HCT116 (cell line): ENCODE results near the gene SUSD3.

Source experiments
- CEBPB ChIP-seq: IDR thresholded peaks from 2 replicates; pipeline ENCODE4 v1.6.1; 2012; ENCODE audit warnings: low read depth
- POLR2A ChIP-seq: IDR thresholded peaks from 2 replicates; pipeline ENCODE4 v1.7.0; 2011; ENCODE audit warnings: borderline replicate concordance; ENCODE audit not compliant: insufficient read depth, insufficient read length; ENCODE audit errors: extremely low read depth
- POLR2AphosphoS5 ChIP-seq: IDR thresholded peaks from 2 replicates; pipeline ENCODE4 v1.6.1; 2011; ENCODE audit warnings: mild to moderate bottlenecking, low read depth, low read length, moderate library complexity
- RAD21 ChIP-seq: IDR thresholded peaks from 2 replicates; pipeline ENCODE4 v1.6.1; 2012; ENCODE audit warnings: low read depth, mild to moderate bottlenecking
- SP1 ChIP-seq: IDR thresholded peaks from 2 replicates; pipeline ENCODE4 v1.6.1; 2012; ENCODE audit warnings: low read depth
- TF ChIP-seq, protein P1 (sequence below), 3 experiments: fragments of 200-600 bp in 1 of 3; sonication (generic) in 1 of 3; IDR thresholded peaks in 2 of 3; conservative IDR thresholded peaks in 1 of 3; 2 replicates each; pipeline ENCODE4 v1.5.1; 2012 to 2017; ENCODE audit warnings: low read depth in 2 of 3, low read length in 2 of 3, antibody characterized with exemption in 1 of 3, borderline replicate concordance in 1 of 3, control low read depth in 1 of 3, mild to moderate bottlenecking in 1 of 3, mixed read lengths in 1 of 3, mixed run types in 1 of 3, moderate library complexity in 1 of 3; ENCODE audit not compliant: insufficient read depth in 1 of 3

DNA sequence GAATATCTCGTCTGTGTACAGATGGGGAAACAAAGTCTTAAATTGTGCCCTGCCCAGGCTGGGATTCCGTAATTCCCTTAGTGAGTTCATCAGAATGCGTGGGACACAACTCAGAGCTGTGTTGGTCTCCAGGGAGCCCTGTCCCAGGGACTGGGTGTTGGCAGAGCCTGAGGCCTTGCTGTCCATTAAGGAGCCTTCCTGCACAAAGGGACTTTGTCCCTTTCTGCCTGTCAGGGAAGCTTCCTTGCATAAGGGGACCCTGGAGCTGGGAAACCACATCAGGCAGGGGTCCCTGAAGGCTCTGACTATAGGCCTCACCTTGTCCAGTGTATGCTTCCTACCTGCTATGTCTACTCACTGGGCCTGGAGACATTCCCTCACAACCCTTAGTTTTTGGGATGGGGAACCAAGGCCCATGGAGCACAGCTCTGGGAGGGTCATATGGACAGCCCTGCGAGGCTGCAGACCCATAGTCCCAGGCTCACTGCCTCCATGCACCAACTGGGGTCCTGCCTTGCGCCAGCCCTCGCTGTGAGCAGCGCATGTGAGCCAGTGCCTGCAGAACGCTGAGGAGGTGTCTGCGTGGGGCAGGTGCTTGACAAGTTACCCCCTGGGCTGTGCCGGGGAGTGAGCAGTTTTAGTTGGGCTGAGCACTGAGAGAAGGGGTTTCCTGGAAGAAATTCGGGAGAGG is 39.2 kb downstream of the SUSD3 start:
- TF ChIP-seq, protein P1, sequence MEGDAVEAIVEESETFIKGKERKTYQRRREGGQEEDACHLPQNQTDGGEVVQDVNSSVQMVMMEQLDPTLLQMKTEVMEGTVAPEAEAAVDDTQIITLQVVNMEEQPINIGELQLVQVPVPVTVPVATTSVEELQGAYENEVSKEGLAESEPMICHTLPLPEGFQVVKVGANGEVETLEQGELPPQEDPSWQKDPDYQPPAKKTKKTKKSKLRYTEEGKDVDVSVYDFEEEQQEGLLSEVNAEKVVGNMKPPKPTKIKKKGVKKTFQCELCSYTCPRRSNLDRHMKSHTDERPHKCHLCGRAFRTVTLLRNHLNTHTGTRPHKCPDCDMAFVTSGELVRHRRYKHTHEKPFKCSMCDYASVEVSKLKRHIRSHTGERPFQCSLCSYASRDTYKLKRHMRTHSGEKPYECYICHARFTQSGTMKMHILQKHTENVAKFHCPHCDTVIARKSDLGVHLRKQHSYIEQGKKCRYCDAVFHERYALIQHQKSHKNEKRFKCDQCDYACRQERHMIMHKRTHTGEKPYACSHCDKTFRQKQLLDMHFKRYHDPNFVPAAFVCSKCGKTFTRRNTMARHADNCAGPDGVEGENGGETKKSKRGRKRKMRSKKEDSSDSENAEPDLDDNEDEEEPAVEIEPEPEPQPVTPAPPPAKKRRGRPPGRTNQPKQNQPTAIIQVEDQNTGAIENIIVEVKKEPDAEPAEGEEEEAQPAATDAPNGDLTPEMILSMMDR (IDR thresholded peaks at IDR 0.05 in 2 of 3, conservative IDR thresholded peaks at IDR 0.05 in 1 of 3; ENCODE audit: borderline replicate concordance in 1 of 3, insufficient read depth in 1 of 3, low read depth in 2 of 3, low read length in 2 of 3), result no peak
- TF ChIP-seq CEBPB, result no peak
- no peak for TF ChIP-seq POLR2A
- no peak for TF ChIP-seq POLR2AphosphoS5
- no peak for TF ChIP-seq SP1
- TF ChIP-seq RAD21, result no peak
